Mesenchymal stem cell (in vitro differentiated cells and primary cell): ENCODE measurements around the gene RBBP8.

Experiments
- DNase-seq: peaks from one replicate; pipeline ENCODE4 v3.0.0-alpha.2; 2013
- H2AFZ ChIP-seq: one replicate; pipeline ENCODE4 v1.6.1; 2013; ENCODE audit warnings: low read depth, mild to moderate bottlenecking, control low read depth, inconsistent platforms, low read length, moderate library complexity
- H2AK5ac ChIP-seq: 2 replicates; pipeline ENCODE4 v1.6.1; 2013; ENCODE audit warnings: low read length, moderate library complexity, mild to moderate bottlenecking, inconsistent platforms; ENCODE audit not compliant: severe bottlenecking
- H2BK120ac ChIP-seq: one replicate; pipeline ENCODE4 v1.6.1; 2013; ENCODE audit warnings: low read depth, mild to moderate bottlenecking, inconsistent platforms, low read length, moderate library complexity
- H2BK12ac ChIP-seq, 2 experiments: one replicate each; pipeline ENCODE4 v1.6.1; 2013; ENCODE audit warnings: inconsistent platforms in 2 of 2, low read length in 2 of 2, mild to moderate bottlenecking in 2 of 2, moderate library complexity in 2 of 2, control low read depth in 1 of 2
- H2BK15ac ChIP-seq: one replicate; pipeline ENCODE4 v1.6.1; 2013; ENCODE audit warnings: mild to moderate bottlenecking, low read depth, inconsistent platforms; ENCODE audit not compliant: poor library complexity, severe bottlenecking
- H2BK5ac ChIP-seq: 2 replicates; pipeline ENCODE4 v1.6.1; 2013; ENCODE audit warnings: low read depth, mild to moderate bottlenecking, low read length, control low read depth, inconsistent platforms; ENCODE audit not compliant: poor library complexity, severe bottlenecking
- H3K14ac ChIP-seq, 2 experiments: one replicate each; pipeline ENCODE4 v1.6.1; 2013; ENCODE audit warnings: inconsistent platforms in 2 of 2, low read length in 2 of 2, control low read depth in 1 of 2, mild to moderate bottlenecking in 1 of 2, moderate library complexity in 1 of 2
- H3K18ac ChIP-seq, 2 experiments: one replicate each; pipeline ENCODE4 v1.6.1; 2013; ENCODE audit warnings: inconsistent platforms in 2 of 2, low read length in 2 of 2, control low read depth in 1 of 2, low read depth in 1 of 2, mild to moderate bottlenecking in 1 of 2
- H3K23ac ChIP-seq, 2 experiments: one replicate each; pipeline ENCODE4 v1.6.1; 2013; ENCODE audit warnings: inconsistent platforms in 2 of 2, low read length in 2 of 2, mild to moderate bottlenecking in 2 of 2, moderate library complexity in 2 of 2, control low read depth in 1 of 2
- H3K27ac ChIP-seq: 2 replicates; pipeline ENCODE4 v1.5.1; 2013; ENCODE audit warnings: mild to moderate bottlenecking, moderate library complexity, low read length, control low read depth, inconsistent platforms; ENCODE audit not compliant: poor library complexity, severe bottlenecking
- H3K27me3 ChIP-seq, 2 experiments: 2 replicates each; pipeline versions ENCODE4 v1.6.1 to v1.7.0; 2013; ENCODE audit warnings: low read length in 2 of 2, mild to moderate bottlenecking in 2 of 2, moderate library complexity in 2 of 2, control low read depth in 1 of 2, inconsistent platforms in 1 of 2; ENCODE audit not compliant: control insufficient read depth in 1 of 2, insufficient read depth in 1 of 2
- H3K36me3 ChIP-seq, 2 experiments: 2 replicates each; pipeline versions ENCODE4 v1.6.1 to v1.7.0; 2013; ENCODE audit warnings: low read length in 2 of 2, control low read depth in 1 of 2, inconsistent platforms in 1 of 2, low read depth in 1 of 2, mild to moderate bottlenecking in 1 of 2; ENCODE audit not compliant: insufficient read depth in 2 of 2, control insufficient read depth in 1 of 2
- H3K4ac ChIP-seq, 2 experiments: one replicate each; pipeline ENCODE4 v1.6.1; 2013; ENCODE audit warnings: inconsistent platforms in 2 of 2, low read length in 2 of 2, mild to moderate bottlenecking in 2 of 2, moderate library complexity in 2 of 2, control low read depth in 1 of 2, low read depth in 1 of 2
- H3K4me1 ChIP-seq: 2 replicates; pipeline ENCODE4 v1.6.1; 2013; ENCODE audit warnings: low read depth, low read length, control low read depth; ENCODE audit not compliant: control insufficient read depth, insufficient read depth
- H3K4me2 ChIP-seq: 2 replicates; pipeline ENCODE4 v1.6.1; 2013; ENCODE audit warnings: low read length, mild to moderate bottlenecking, inconsistent platforms; ENCODE audit not compliant: poor library complexity, severe bottlenecking
- H3K4me3 ChIP-seq, 2 experiments: 2 replicates each; pipeline versions ENCODE4 v1.5.1 to v1.7.0; 2013; ENCODE audit warnings: low read length in 2 of 2, mild to moderate bottlenecking in 2 of 2, control low read depth in 1 of 2, low read depth in 1 of 2; ENCODE audit not compliant: insufficient read depth in 1 of 2
- H3K79me1 ChIP-seq: replicated peaks from 2 replicates; pipeline ENCODE4 v1.6.1; 2013; ENCODE audit warnings: mild to moderate bottlenecking, control low read depth, low read length, inconsistent platforms; ENCODE audit not compliant: poor library complexity, severe bottlenecking
- H3K9ac ChIP-seq: 2 replicates; pipeline ENCODE4 v1.7.0; 2013; ENCODE audit warnings: mild to moderate bottlenecking, low read length, moderate library complexity
- H3K9me3 ChIP-seq: 2 replicates; pipeline ENCODE4 v1.7.0; 2013; ENCODE audit warnings: mild to moderate bottlenecking, low read length; ENCODE audit not compliant: control insufficient read depth
- H4K8ac ChIP-seq: one replicate; pipeline ENCODE4 v1.6.1; 2013; ENCODE audit warnings: inconsistent platforms, mild to moderate bottlenecking, low read length, moderate library complexity
- H4K91ac ChIP-seq: one replicate; pipeline ENCODE4 v1.6.1; 2013; ENCODE audit warnings: mild to moderate bottlenecking, low read length, inconsistent platforms
- WGBS: methylation state at CpG from one replicate; pipeline ENCODE4 v1.1.7; 2013; ENCODE audit warnings: mixed read lengths; 5-methylcytosine and 5-hydroxymethylcytosine counted together

The RBBP8 gene

DNA sequence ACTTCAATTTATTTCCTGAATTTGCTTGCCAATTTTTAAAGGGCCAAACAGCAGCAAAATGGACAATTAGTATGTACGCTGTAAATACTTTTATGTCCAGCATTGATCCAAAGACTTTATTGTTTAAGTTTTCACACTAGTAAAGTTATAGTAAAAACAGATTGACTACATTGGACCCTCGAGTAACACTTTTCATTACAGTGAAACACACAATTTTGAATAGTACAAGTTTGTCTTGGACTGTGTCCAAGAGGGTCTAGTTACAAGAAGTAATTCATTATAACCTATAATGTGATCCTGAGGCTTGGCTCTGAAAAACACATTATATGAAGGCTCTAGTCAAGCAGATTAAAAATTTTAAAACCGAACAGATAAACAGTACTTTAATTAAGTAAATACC is 11.4 kb upstream of the RBBP8 start:
- no peak for DNase-seq
- no peak overlapping the region for H4K8ac ChIP-seq
- H2AFZ ChIP-seq, result no peak overlapping the region
- peaks cover 2% of the 10 kb centered on the region for H3K4me1 ChIP-seq
- no peak overlapping the region for H3K18ac ChIP-seq
- H3K27ac ChIP-seq, result no peak overlapping the region
- no peak overlapping the region for H3K4me2 ChIP-seq
- H3K4me3 ChIP-seq, result no peak overlapping the region
- no peak overlapping the region for H2BK5ac ChIP-seq
- no CpG with 5 or more reads among the region's 3 CpGs for WGBS
- no peak overlapping the region for H2AK5ac ChIP-seq
- no peak overlapping the region for H3K23ac ChIP-seq
- no peak overlapping the region for H3K14ac ChIP-seq
- no peaks in the 10 kb centered on the region for H3K27me3 ChIP-seq
- H4K91ac ChIP-seq, result no peak overlapping the region
- H3K4ac ChIP-seq, result no peak overlapping the region
- H3K9ac ChIP-seq, result no peak overlapping the region
- H2BK15ac ChIP-seq, result no peak overlapping the region
- H3K9me3 ChIP-seq, result no peaks in the 10 kb centered on the region
- no peak overlapping the region for H2BK120ac ChIP-seq
- no peak overlapping the region for H2BK12ac ChIP-seq
- no peaks in the 10 kb centered on the region for H3K79me1 ChIP-seq
- H3K36me3 ChIP-seq, result no peaks in the 10 kb centered on the region

DNA sequence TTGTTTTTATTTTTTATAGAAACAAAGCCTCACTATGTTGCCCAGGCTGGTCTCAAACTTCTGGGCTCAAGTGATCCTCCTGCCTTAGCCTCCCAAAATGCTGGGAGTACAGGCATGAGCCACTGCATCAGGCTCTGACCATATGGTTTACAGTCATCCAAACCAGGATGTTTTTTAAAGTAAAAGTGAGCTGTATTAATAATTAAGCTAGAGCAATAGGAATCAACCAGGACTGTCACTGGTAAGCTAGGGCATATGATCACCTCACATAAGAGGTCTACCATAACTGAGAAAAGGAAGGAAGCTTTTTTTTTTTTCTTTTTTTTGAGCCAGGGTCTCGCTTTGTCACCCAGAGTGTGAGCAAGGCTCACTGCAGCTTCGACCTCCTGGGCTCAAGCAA is 8.5 kb upstream of the RBBP8 start:
- no peak overlapping the region for H2AK5ac ChIP-seq
- no peak overlapping the region for H4K91ac ChIP-seq
- no CpG with 5 or more reads among the region's 2 CpGs for WGBS
- no peak for DNase-seq
- H3K4ac ChIP-seq, result no peak overlapping the region
- H2BK120ac ChIP-seq, result no peak overlapping the region
- no peak overlapping the region for H3K27ac ChIP-seq
- H2BK12ac ChIP-seq, result no peak overlapping the region
- H2BK15ac ChIP-seq, result no peak overlapping the region
- no peak overlapping the region for H2AFZ ChIP-seq
- H3K14ac ChIP-seq, result no peak overlapping the region
- no peak overlapping the region for H4K8ac ChIP-seq
- no peaks in the 10 kb centered on the region for H3K36me3 ChIP-seq
- H3K4me1 ChIP-seq, result peaks cover 2% of the 10 kb centered on the region
- no peak overlapping the region for H3K18ac ChIP-seq
- H3K27me3 ChIP-seq, result no peaks in the 10 kb centered on the region
- no peak overlapping the region for H3K23ac ChIP-seq
- no peak overlapping the region for H3K9ac ChIP-seq
- no peak overlapping the region for H2BK5ac ChIP-seq
- H3K4me2 ChIP-seq, result no peak overlapping the region
- H3K79me1 ChIP-seq, result no peaks in the 10 kb centered on the region
- no peak overlapping the region for H3K4me3 ChIP-seq
- no peaks in the 10 kb centered on the region for H3K9me3 ChIP-seq

GRCh38 chr18:22926454-22926853 is 6.7 kb upstream of the RBBP8 start:
- Histone ChIP-seq H3K9me3 (no peaks in the 10 kb centered on the region), H2AK5ac (no peak overlapping the region), H3K27ac (no peak overlapping the region), H2BK120ac (no peak overlapping the region), H3K27me3 (no peaks in the 10 kb centered on the region), H3K79me1 (no peaks in the 10 kb centered on the region), H3K14ac (no peak overlapping the region), H4K8ac (no peak overlapping the region), H3K4me1 (peaks cover 2% of the 10 kb centered on the region), H3K18ac (no peak overlapping the region), H3K9ac (no peak overlapping the region), H2AFZ (no peak overlapping the region), H3K4me2 (no peak overlapping the region), H3K36me3 (no peaks in the 10 kb centered on the region), H3K4me3 (no peak overlapping the region), H4K91ac (no peak overlapping the region), H2BK12ac (no peak overlapping the region), H2BK15ac (no peak overlapping the region), H3K23ac (no peak overlapping the region), H3K4ac (no peak overlapping the region), H2BK5ac (no peak overlapping the region)
- no peak for DNase-seq
- WGBS, result 100% methylated on average over 1 of the region's 4 CpGs

GRCh38 chr18:22928339-22928738 is 4.8 kb upstream of the RBBP8 start:
- Histone ChIP-seq H2BK12ac (no peak overlapping the region), H2AK5ac (no peak overlapping the region), H3K27me3 (no peaks in the 10 kb centered on the region), H3K14ac (no peak overlapping the region), H3K4me2 (no peak overlapping the region), H3K79me1 (peaks cover 1% of the 10 kb centered on the region), H3K9me3 (no peaks in the 10 kb centered on the region), H3K27ac (no peak overlapping the region), H3K36me3 (no peaks in the 10 kb centered on the region), H4K8ac (no peak overlapping the region), H2AFZ (no peak overlapping the region), H2BK120ac (no peak overlapping the region), H2BK5ac (no peak overlapping the region), H4K91ac (no peak overlapping the region), H3K4me1 (peaks cover 2% of the 10 kb centered on the region), H3K4ac (no peak overlapping the region), H3K9ac (no peak overlapping the region), H3K4me3 (no peak overlapping the region), H3K23ac (no peak overlapping the region), H3K18ac (no peak overlapping the region), H2BK15ac (no peak overlapping the region)
- DNase-seq, result no peak
- 98% methylated on average over 3 of the region's 3 CpGs for WGBS
